Neural progenitor cell (in vitro differentiated cells): ENCODE measurements around the gene MLH1.

Experiments
- CTCF ChIP-seq: fragments of 200-600 bp; sonication (generic); IDR thresholded peaks from 2 replicates; pipeline ENCODE4 v1.5.1; 2017; ENCODE audit warnings: antibody characterized with exemption, mild to moderate bottlenecking
- EZH2 ChIP-seq: fragments of 200-600 bp; sonication (generic); IDR thresholded peaks from 2 replicates; pipeline ENCODE4 v1.6.1; 2017; ENCODE audit warnings: antibody characterized with exemption, mild to moderate bottlenecking, moderate library complexity
- EZH2phosphoT487 ChIP-seq: fragments of 200-600 bp; sonication (generic); IDR thresholded peaks from 2 replicates; pipeline ENCODE4 v1.6.1; 2017; ENCODE audit warnings: antibody characterized with exemption

DNA sequence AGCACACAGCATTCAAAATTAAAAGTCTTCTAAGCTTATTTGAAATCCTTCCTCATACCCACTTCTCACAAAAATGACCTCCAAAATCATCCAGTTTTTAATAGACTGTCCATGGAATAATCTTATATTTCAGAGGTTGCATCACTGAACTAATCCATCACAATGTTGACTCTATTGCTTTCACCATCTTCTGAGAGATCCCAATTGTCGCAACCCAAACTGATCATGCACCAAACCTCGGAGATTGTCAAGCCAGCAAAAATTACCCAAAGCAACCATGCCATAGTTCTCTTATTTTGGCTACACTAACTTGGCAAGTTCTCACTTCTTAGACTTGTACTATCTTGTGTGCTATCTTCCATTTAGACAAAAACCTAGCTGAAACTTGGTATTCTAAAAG lies 105.6 kb downstream of the MLH1 start:
- no peak for TF ChIP-seq CTCF
- no peak for TF ChIP-seq EZH2
- no peak for TF ChIP-seq EZH2phosphoT487
